MM.1S (cell line): ENCODE measurements around the gene R3HDML.

Source experiments
- DNase-seq: peaks from one replicate; pipeline ENCODE4 v3.0.0-alpha.2; 2015
- H2AFZ ChIP-seq: fragments of 300-600 bp; sonication (generic); 2 replicates; pipeline ENCODE4 v1.6.0; 2016; ENCODE audit warnings: antibody characterized with exemption, low read length
- H3F3A ChIP-seq: fragments of 300-600 bp; sonication (generic); 2 replicates; pipeline ENCODE4 v1.6.1; 2016; ENCODE audit warnings: mild to moderate bottlenecking, antibody characterized with exemption, low read length, moderate library complexity, mixed read lengths; ENCODE audit not compliant: insufficient read depth
- H3K27ac ChIP-seq: fragments of 300-600 bp; sonication (generic); 2 replicates; pipeline ENCODE4 v1.5.1; 2016; ENCODE audit warnings: mild to moderate bottlenecking, low read length
- H3K27me3 ChIP-seq: fragments of 300-600 bp; sonication (generic); replicated peaks from 2 replicates; pipeline ENCODE4 v1.6.0; 2016; ENCODE audit warnings: low read length; ENCODE audit not compliant: insufficient read depth
- H3K36me3 ChIP-seq: fragments of 300-600 bp; sonication (generic); replicated peaks from 2 replicates; pipeline ENCODE4 v1.6.1; 2016; ENCODE audit warnings: mild to moderate bottlenecking, low read length, mixed read lengths; ENCODE audit not compliant: insufficient read depth
- H3K4me1 ChIP-seq: fragments of 300-600 bp; sonication (generic); 2 replicates; pipeline ENCODE4 v1.6.1; 2016; ENCODE audit warnings: low read length, mixed read lengths
- H3K4me2 ChIP-seq: fragments of 300-600 bp; sonication (generic); 2 replicates; pipeline ENCODE4 v1.6.0; 2016; ENCODE audit warnings: low read depth, low read length
- H3K4me3 ChIP-seq: fragments of 300-600 bp; sonication (generic); 2 replicates; pipeline ENCODE4 v1.5.1; 2016; ENCODE audit warnings: low read length, mixed read lengths
- H3K79me2 ChIP-seq: fragments of 300-600 bp; sonication (generic); 2 replicates; pipeline ENCODE4 v1.6.1; 2016; ENCODE audit warnings: mixed run types, low read length, mixed read lengths
- H3K9ac ChIP-seq: fragments of 300-600 bp; sonication (generic); 2 replicates; pipeline ENCODE4 v1.6.1; 2016; ENCODE audit warnings: low read length, mixed read lengths
- H3K9me2 ChIP-seq: fragments of 300-600 bp; sonication (generic); replicated peaks from 2 replicates; pipeline ENCODE4 v1.6.1; 2016; ENCODE audit warnings: mild to moderate bottlenecking, low read length, mixed read lengths; ENCODE audit not compliant: insufficient read depth
- H3K9me3 ChIP-seq: fragments of 300-600 bp; sonication (generic); replicated peaks from 2 replicates; pipeline ENCODE4 v1.6.1; 2016; ENCODE audit warnings: mild to moderate bottlenecking, low read length, mixed read lengths; ENCODE audit not compliant: insufficient read depth
- H4K20me1 ChIP-seq: fragments of 300-600 bp; sonication (generic); 2 replicates; pipeline ENCODE4 v1.6.1; 2016; ENCODE audit warnings: mild to moderate bottlenecking, low read length, moderate library complexity, mixed read lengths; ENCODE audit not compliant: insufficient read depth
- CTCF ChIP-seq: fragments of 300-600 bp; sonication (generic); IDR thresholded peaks from 2 replicates; pipeline ENCODE4 v1.5.1; 2016; ENCODE audit warnings: antibody characterized with exemption, low read length, mixed read lengths
- EZH2 ChIP-seq: fragments of 300-600 bp; sonication (generic); optimal IDR thresholded peaks from 2 replicates; pipeline ENCODE3; 2017; ENCODE audit warnings: low read depth, mild to moderate bottlenecking, antibody characterized with exemption, low read length, mixed read lengths
- EZH2phosphoT487 ChIP-seq: fragments of 300-600 bp; sonication (generic); IDR thresholded peaks from 2 replicates; pipeline ENCODE4 v1.6.1; 2018; ENCODE audit warnings: antibody characterized with exemption, low read length

R3HDML gene

GRCh38 chr20:44349349-44349748 lies 12.5 kb downstream of the R3HDML start:
- Histone ChIP-seq H3K4me2 (no peak overlapping the region), H2AFZ (no peak overlapping the region), H3K9me2 (no peaks in the 10 kb centered on the region), H3K79me2 (no peaks in the 10 kb centered on the region), H3K9me3 (no peaks in the 10 kb centered on the region), H3K27me3 (no peaks in the 10 kb centered on the region), H3K27ac (no peak overlapping the region), H3F3A (peaks cover 13% of the 10 kb centered on the region), H4K20me1 (no peaks in the 10 kb centered on the region), H3K36me3 (no peaks in the 10 kb centered on the region), H3K4me1 (peaks cover 16% of the 10 kb centered on the region), H3K4me3 (no peak overlapping the region), H3K9ac (no peak overlapping the region)
- TF ChIP-seq EZH2 = no peak
- TF ChIP-seq EZH2phosphoT487 = no peak
- no peak for TF ChIP-seq CTCF
- no peak for DNase-seq

- H2AFZ ChIP-seq = no peak overlapping the region
- H3K27ac ChIP-seq = no peak overlapping the region
- no peaks in the 10 kb centered on the region for H3K27me3 ChIP-seq
- TF ChIP-seq EZH2 = no peak
- TF ChIP-seq CTCF = no peak
- no peak for TF ChIP-seq EZH2phosphoT487
- H3K9me2 ChIP-seq = no peaks in the 10 kb centered on the region
- H3K4me1 ChIP-seq = peaks cover 26% of the 10 kb centered on the region
- no peak overlapping the region for H3K9ac ChIP-seq
- no peaks in the 10 kb centered on the region for H4K20me1 ChIP-seq
- no peaks in the 10 kb centered on the region for H3K79me2 ChIP-seq
- H3K4me3 ChIP-seq = no peak overlapping the region
- peaks cover 20% of the 10 kb centered on the region for H3F3A ChIP-seq
- no peak overlapping the region for H3K4me2 ChIP-seq
- no peak for DNase-seq
- no peaks in the 10 kb centered on the region for H3K36me3 ChIP-seq
- no peaks in the 10 kb centered on the region for H3K9me3 ChIP-seq
These were observed 13.7 kb downstream of the R3HDML start for GRCh38 chr20:44350567-44350966.

GRCh38 chr20:44354979-44355497 lies 18.2 kb downstream of the R3HDML start:
- no peak overlapping the region for H3K4me3 ChIP-seq
- H3K9me2 ChIP-seq = no peaks in the 10 kb centered on the region
- H3K36me3 ChIP-seq = no peaks in the 10 kb centered on the region
- H3K9me3 ChIP-seq = no peaks in the 10 kb centered on the region
- H3K79me2 ChIP-seq = no peaks in the 10 kb centered on the region
- DNase-seq = no peak
- no peaks in the 10 kb centered on the region for H3K27me3 ChIP-seq
- H4K20me1 ChIP-seq = no peaks in the 10 kb centered on the region
- peak overlapping the region; percentile 32; the same call in 1 of the 2 replicates for H2AFZ ChIP-seq
- peaks cover 26% of the 10 kb centered on the region for H3K4me1 ChIP-seq
- H3K27ac ChIP-seq = peak overlapping the region; percentile 43; the same call in 1 of the 2 replicates
- TF ChIP-seq EZH2phosphoT487 (no peak), EZH2 (no peak), CTCF (no peak)
- H3K9ac ChIP-seq = no peak overlapping the region
- H3K4me2 ChIP-seq = peak overlapping the region; percentile 17; the same call in 1 of the 2 replicates
- H3F3A ChIP-seq = peaks cover 20% of the 10 kb centered on the region
